Neuronal stem cell (in vitro differentiated cells): Measurements from ENCODE around the gene ATP8A2.
A peak's percentile ranks its signal among the peaks of the same experiment; 100 is the strongest.

Experiments used
- DNase-seq: peaks from one replicate; pipeline ENCODE4 v3.0.0-alpha.2; 2013; ENCODE audit warnings: low spot score
- H2AFZ ChIP-seq: one replicate; pipeline ENCODE4 v1.6.1; 2013; ENCODE audit warnings: mild to moderate bottlenecking, low read length, inconsistent platforms
- H2AK5ac ChIP-seq: 2 replicates; pipeline ENCODE4 v1.6.1; 2013; ENCODE audit warnings: low read depth, mild to moderate bottlenecking, inconsistent platforms, low read length, moderate library complexity, mixed read lengths
- H2BK120ac ChIP-seq: 2 replicates; pipeline ENCODE4 v1.6.1; 2013; ENCODE audit warnings: low read depth, mild to moderate bottlenecking, inconsistent platforms, low read length, moderate library complexity, mixed read lengths
- H2BK12ac ChIP-seq: one replicate; pipeline ENCODE4 v1.6.1; 2013; ENCODE audit warnings: low read length, inconsistent platforms
- H2BK15ac ChIP-seq: 2 replicates; pipeline ENCODE4 v1.6.1; 2013; ENCODE audit warnings: mild to moderate bottlenecking, low read length, inconsistent platforms, mixed read lengths
- H2BK5ac ChIP-seq: one replicate; pipeline ENCODE4 v1.6.1; 2013; ENCODE audit warnings: inconsistent platforms, mild to moderate bottlenecking, low read length, moderate library complexity
- H3K14ac ChIP-seq: one replicate; pipeline ENCODE4 v1.6.1; 2013; ENCODE audit warnings: low read length, inconsistent platforms
- H3K18ac ChIP-seq: 2 replicates; pipeline ENCODE4 v1.6.1; 2013; ENCODE audit warnings: low read length, inconsistent platforms
- H3K23ac ChIP-seq: 2 replicates; pipeline ENCODE4 v1.6.1; 2013; ENCODE audit warnings: low read depth, mild to moderate bottlenecking, mixed read lengths, low read length, inconsistent platforms; ENCODE audit not compliant: poor library complexity
- H3K27ac ChIP-seq: replicated peaks from 3 replicates; pipeline ENCODE4 v1.5.1; 2013; ENCODE audit warnings: low read length, inconsistent platforms
- H3K27me3 ChIP-seq, 3 experiments: 2 replicates each; pipeline ENCODE4 v1.6.1; 2013; ENCODE audit warnings: low read length in 3 of 3, mild to moderate bottlenecking in 2 of 3, inconsistent platforms in 1 of 3, low read depth in 1 of 3, mixed read lengths in 1 of 3, moderate library complexity in 1 of 3; ENCODE audit not compliant: control insufficient read depth in 3 of 3, insufficient read depth in 3 of 3
- H3K36me3 ChIP-seq, 2 donors: replicated peaks in 1 of 2; 2 replicates each; pipeline ENCODE4 v1.6.1; 2013; ENCODE audit warnings: low read length in 2 of 2; ENCODE audit not compliant: control insufficient read depth in 2 of 2, insufficient read depth in 2 of 2
- H3K4ac ChIP-seq: 2 replicates; pipeline ENCODE4 v1.6.1; 2013; ENCODE audit warnings: inconsistent platforms, mild to moderate bottlenecking, low read length, moderate library complexity
- H3K4me1 ChIP-seq, 2 donors: 1 replicate in 1 of 2; 2 replicates in 1 of 2; pipeline ENCODE4 v1.6.1; 2013; ENCODE audit warnings: low read length in 2 of 2, low read depth in 1 of 2; ENCODE audit not compliant: control insufficient read depth in 2 of 2, insufficient read depth in 1 of 2
- H3K4me2 ChIP-seq: one replicate; pipeline ENCODE4 v1.6.1; 2013; ENCODE audit warnings: mild to moderate bottlenecking, low read length, inconsistent platforms; ENCODE audit not compliant: insufficient read depth, poor library complexity, severe bottlenecking
- H3K4me3 ChIP-seq, 2 donors: 2 replicates each; pipeline ENCODE4 v1.5.1; 2013; ENCODE audit warnings: low read length in 2 of 2, mild to moderate bottlenecking in 2 of 2, inconsistent platforms in 1 of 2, moderate library complexity in 1 of 2
- H3K79me1 ChIP-seq: one replicate; pipeline ENCODE4 v1.6.1; 2013; ENCODE audit warnings: low read depth, mild to moderate bottlenecking, inconsistent platforms, low read length, moderate library complexity
- H3K9ac ChIP-seq: one replicate; pipeline ENCODE4 v1.6.1; 2013; ENCODE audit warnings: mild to moderate bottlenecking, low read depth, low read length, inconsistent platforms; ENCODE audit not compliant: poor library complexity
- H3K9me3 ChIP-seq, 2 donors: replicated peaks in 1 of 2; 2 replicates each; pipeline versions ENCODE3 to v1.6.1; 2013; ENCODE audit warnings: low read length in 2 of 2, mild to moderate bottlenecking in 2 of 2, inconsistent platforms in 1 of 2, low read depth in 1 of 2, mixed read lengths in 1 of 2, moderate library complexity in 1 of 2; ENCODE audit not compliant: control insufficient read depth in 2 of 2, insufficient read depth in 1 of 2
- H4K8ac ChIP-seq: one replicate; pipeline ENCODE4 v1.6.1; 2013; ENCODE audit warnings: low read depth, mild to moderate bottlenecking, inconsistent platforms, low read length, moderate library complexity
- H4K91ac ChIP-seq: one replicate; pipeline ENCODE4 v1.6.1; 2013; ENCODE audit warnings: low read length, low read depth, mild to moderate bottlenecking, inconsistent platforms; ENCODE audit not compliant: poor library complexity
- WGBS, 2 donors: extraction: QIAGEN DNeasy Blood & Tissue Kit; methylation state at CpG; one replicate each; pipeline ENCODE4 v1.1.7; 2013; ENCODE audit warnings: missing lambda C conversion rate in 2 of 2, mixed read lengths in 1 of 2; ENCODE audit not compliant: insufficient read length in 2 of 2, insufficient replicate concordance in 1 of 2; ENCODE audit errors: extremely low coverage in 2 of 2; 5-methylcytosine and 5-hydroxymethylcytosine counted together

ATP8A2 gene

DNA sequence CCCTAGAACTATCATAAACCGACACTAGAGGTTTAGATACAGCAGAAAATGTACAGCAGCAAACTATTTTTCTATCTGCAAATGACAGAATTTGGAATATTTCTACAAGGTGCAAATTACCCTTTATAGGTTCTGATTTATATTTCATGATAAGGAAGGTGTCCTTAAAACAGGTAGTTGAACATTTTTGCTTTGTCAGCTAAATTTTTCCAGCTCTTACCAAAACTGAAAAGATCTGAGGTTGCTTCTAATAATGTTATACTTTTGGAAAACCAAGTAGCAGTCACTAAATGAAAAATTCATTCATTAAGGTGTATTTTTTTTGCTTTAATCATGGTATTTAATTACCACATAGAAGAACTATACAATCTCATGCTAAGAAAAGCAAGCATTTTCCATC is 671.0 kb downstream of the ATP8A2 start:
- H2AK5ac ChIP-seq: no peak overlapping the region

DNA sequence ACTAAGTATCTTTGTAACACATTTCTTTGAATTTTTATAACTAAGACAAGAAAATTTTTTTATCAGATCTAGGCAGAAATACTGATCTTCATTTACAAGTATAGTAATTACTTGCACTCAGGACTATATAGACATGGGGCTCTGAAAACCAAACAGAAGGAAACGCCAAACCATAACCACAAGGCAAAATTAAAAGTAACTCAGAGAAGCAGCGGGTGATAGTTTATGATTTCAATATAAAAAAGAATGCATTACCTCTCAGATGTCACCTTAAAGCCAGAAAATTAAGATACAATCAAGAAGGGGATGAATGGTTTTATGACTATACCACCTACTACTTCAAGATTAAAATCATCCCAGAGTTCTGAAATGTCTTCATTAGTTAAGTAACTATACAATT is 673.4 kb downstream of the ATP8A2 start:
- H3K36me3 ChIP-seq: peaks cover 0 to 18% of the 10 kb centered on the region in 2 donors
- H3K23ac ChIP-seq: no peak overlapping the region
- no peak overlapping the region for H2BK12ac ChIP-seq
- H3K9ac ChIP-seq: no peak overlapping the region
- peaks cover 0 to 7% of the 10 kb centered on the region in 2 donors for H3K4me1 ChIP-seq
- H3K27me3 ChIP-seq: peaks cover 0 to 41% (median 0%) of the 10 kb centered on the region in 3 experiments
- peaks cover 0 to 3% of the 10 kb centered on the region in 2 donors for H3K9me3 ChIP-seq
- H3K18ac ChIP-seq: no peak overlapping the region
- no peak overlapping the region for H2BK5ac ChIP-seq
- H2BK15ac ChIP-seq: no peak overlapping the region
- no peak overlapping the region for H3K4me3 ChIP-seq
- H4K91ac ChIP-seq: no peak overlapping the region
- WGBS, 2 donors: no CpG with 5 or more reads among the region's 2 CpGs
- no peak overlapping the region for H2AK5ac ChIP-seq
- no peak overlapping the region for H3K27ac ChIP-seq
- no peak for DNase-seq
- H3K14ac ChIP-seq: no peak overlapping the region
- H2BK120ac ChIP-seq: no peak overlapping the region
- no peak overlapping the region for H3K4me2 ChIP-seq
- no peak overlapping the region for H4K8ac ChIP-seq
- no peak overlapping the region for H2AFZ ChIP-seq
- no peak overlapping the region for H3K4ac ChIP-seq
- H3K79me1 ChIP-seq: peaks cover 3% of the 10 kb centered on the region

More for the DNA sequence above, 671.0 kb downstream of the ATP8A2 start:
- Histone ChIP-seq H3K9me3 (peaks cover 0 to 3% of the 10 kb centered on the region in 2 donors), H2BK15ac (no peak overlapping the region), H3K18ac (no peak overlapping the region), H3K36me3 (peaks cover 0 to 16% of the 10 kb centered on the region in 2 donors), H3K23ac (no peak overlapping the region), H3K4me1 (peaks cover 0 to 4% of the 10 kb centered on the region in 2 donors), H3K4me2 (no peak overlapping the region), H2BK120ac (no peak overlapping the region), H2AFZ (no peak overlapping the region), H3K4ac (no peak overlapping the region), H3K14ac (no peak overlapping the region), H2BK12ac (no peak overlapping the region), H4K8ac (no peak overlapping the region), H3K27me3 (peaks cover 0 to 19% (median 0%) of the 10 kb centered on the region in 3 experiments), H3K27ac (no peak overlapping the region), H4K91ac (no peak overlapping the region), H3K9ac (no peak overlapping the region), H3K4me3 (no peak overlapping the region), H2BK5ac (no peak overlapping the region), H3K79me1 (peaks cover 3% of the 10 kb centered on the region)
- WGBS, 2 donors: no CpG with 5 or more reads among the region's 1 CpG
- DNase-seq: no peak

DNA sequence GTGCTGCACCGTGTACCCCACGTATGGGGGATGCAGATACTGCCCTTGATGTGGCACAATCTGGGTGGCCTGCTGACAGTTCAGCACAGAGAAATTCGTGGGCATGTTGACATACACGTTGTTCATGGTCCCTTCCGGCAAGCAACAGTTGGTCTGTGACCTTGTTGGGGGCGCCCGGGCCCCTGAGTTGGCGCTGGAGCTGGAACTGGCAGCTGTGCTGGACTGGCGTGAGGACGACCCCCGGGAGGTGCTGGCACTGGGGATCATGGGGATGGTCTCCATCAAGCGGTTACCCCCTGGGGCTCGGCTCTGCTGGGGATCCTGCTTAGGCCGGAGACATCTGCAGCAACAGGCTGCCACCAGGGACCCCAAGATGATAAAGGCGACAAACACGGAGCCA is 674.9 kb downstream of the ATP8A2 start:
- Histone ChIP-seq H4K91ac (no peak overlapping the region), H3K27ac (no peak overlapping the region), H4K8ac (no peak overlapping the region), H3K4me1 (peaks cover 0 to 7% of the 10 kb centered on the region in 2 donors), H3K4ac (no peak overlapping the region), H2BK5ac (no peak overlapping the region), H2AK5ac (no peak overlapping the region), H3K4me3 (peak overlapping the region in 1 of 2 donors; percentile 37), H2BK120ac (no peak overlapping the region), H3K36me3 (peaks cover 0 to 18% of the 10 kb centered on the region in 2 donors), H2BK15ac (no peak overlapping the region), H3K4me2 (no peak overlapping the region), H3K9me3 (peaks cover 0 to 3% of the 10 kb centered on the region in 2 donors), H3K18ac (no peak overlapping the region), H2AFZ (no peak overlapping the region), H2BK12ac (no peak overlapping the region), H3K27me3 (peaks cover 0 to 56% (median 0%) of the 10 kb centered on the region in 3 experiments), H3K79me1 (peaks cover 5% of the 10 kb centered on the region), H3K9ac (no peak overlapping the region), H3K23ac (no peak overlapping the region), H3K14ac (no peak overlapping the region)
- DNase-seq: no peak
- no CpG with 5 or more reads among the region's 16 CpGs for WGBS, 2 donors

DNA sequence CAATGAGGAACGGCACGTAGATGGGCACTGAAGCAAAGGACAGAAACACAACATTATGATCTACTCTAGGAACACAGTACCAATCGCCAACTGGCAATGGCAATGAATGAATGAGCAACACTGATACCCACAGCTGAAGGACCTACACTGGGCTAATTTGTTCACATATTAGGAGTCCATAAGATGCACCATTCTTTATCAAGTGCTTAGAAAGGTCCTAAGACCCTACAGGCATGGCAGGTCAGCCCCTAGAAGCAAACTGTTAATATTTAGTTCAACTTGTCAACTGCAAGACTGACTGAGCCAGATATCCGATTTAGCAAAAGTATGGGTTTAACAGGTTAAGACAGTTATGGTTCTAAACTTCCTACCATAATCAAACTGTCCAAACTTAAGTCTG is 675.3 kb downstream of the ATP8A2 start:
- Histone ChIP-seq H2AK5ac (no peak overlapping the region), H4K8ac (no peak overlapping the region), H4K91ac (no peak overlapping the region), H2AFZ (no peak overlapping the region), H3K9me3 (peaks cover 0 to 3% of the 10 kb centered on the region in 2 donors), H3K79me1 (peaks cover 5% of the 10 kb centered on the region), H3K27me3 (peaks cover 0 to 58% (median 0%) of the 10 kb centered on the region in 3 experiments), H2BK120ac (no peak overlapping the region), H3K27ac (no peak overlapping the region), H3K4me3 (no peak overlapping the region), H3K14ac (no peak overlapping the region), H3K9ac (no peak overlapping the region), H2BK5ac (no peak overlapping the region), H3K23ac (no peak overlapping the region), H3K18ac (no peak overlapping the region), H3K36me3 (peaks cover 0 to 18% of the 10 kb centered on the region in 2 donors), H3K4ac (no peak overlapping the region), H3K4me1 (peaks cover 0 to 7% of the 10 kb centered on the region in 2 donors), H3K4me2 (no peak overlapping the region), H2BK12ac (no peak overlapping the region), H2BK15ac (no peak overlapping the region)
- WGBS, 2 donors: no CpG with 5 or more reads among the region's 4 CpGs
- DNase-seq: no peak
